ENCODE measurements around the gene CALM1. TPM values are rescaled to one million over a fixed set of nuclear protein-coding genes. Genes with fewer than 3 reads are reported as not detected.

Gene CALM1
- total and polyA plus RNA-seq, 10 of the 15 experiments (the other 5 are each of a cell fraction or from before 2014, with no cell fraction given): 110 to 729 (median 261) TPM

DNA sequence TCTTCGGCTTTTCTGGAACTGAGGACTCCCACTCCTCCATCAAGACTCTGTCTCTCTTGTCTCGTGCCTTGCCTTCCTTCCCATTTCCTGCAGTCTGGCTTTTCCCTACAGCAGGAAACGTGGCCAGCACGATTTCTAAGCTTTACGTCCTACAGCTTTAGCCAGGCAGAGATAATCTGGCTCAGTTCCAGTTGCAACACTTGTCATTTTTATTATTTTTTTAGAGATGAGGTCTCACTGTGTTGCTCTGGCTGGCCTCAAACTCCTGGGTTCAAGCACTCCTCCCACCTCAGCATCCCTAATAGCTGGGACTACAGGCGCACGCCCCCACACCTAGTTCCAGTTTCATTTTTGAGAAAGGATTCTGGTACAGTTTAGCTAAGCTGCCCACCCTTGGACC lies 19.9 kb downstream of the CALM1 start:
- no peaks in the 10 kb centered on the region for H3K9me3 ChIP-seq (replicated peaks; ENCODE audit: control insufficient read depth, insufficient read depth, low read length)
- 8% methylated on average over 7 of the region's 7 CpGs for whole genome bisulfite sequencing (ENCODE audit: insufficient coverage, insufficient replicate concordance, low lambda C conversion rate, missing lambda C conversion rate)
- no peak overlapping the region for H3K27ac ChIP-seq (ENCODE audit: control insufficient read depth, insufficient read depth)
- H3K79me2 ChIP-seq (ENCODE audit: control insufficient read depth, insufficient read depth, low read length): no peaks in the 10 kb centered on the region
- no peak overlapping the region for H3K9ac ChIP-seq (ENCODE audit: control insufficient read depth, insufficient read depth, low read length)
- SMC1A ChIA-PET (ENCODE audit: uncharacterized antibody, unreplicated experiment): interaction anchor here (0.6 to 1.3 kb wide), 2 partner anchors 16 to 174 kb away, joined by 3 to 6 read pairs; no protein-coding TSS in a partner anchor
- no peaks in the 10 kb centered on the region for H4K20me1 ChIP-seq (ENCODE audit: control insufficient read depth, insufficient read depth)
- CTCF ChIA-PET: interaction anchor here (0.9 to 2.0 kb wide), 3 partner anchors 14 to 280 kb away, joined by 5 to 9 read pairs (median 6); no protein-coding TSS in a partner anchor
- TF ChIP-seq, protein P1, sequence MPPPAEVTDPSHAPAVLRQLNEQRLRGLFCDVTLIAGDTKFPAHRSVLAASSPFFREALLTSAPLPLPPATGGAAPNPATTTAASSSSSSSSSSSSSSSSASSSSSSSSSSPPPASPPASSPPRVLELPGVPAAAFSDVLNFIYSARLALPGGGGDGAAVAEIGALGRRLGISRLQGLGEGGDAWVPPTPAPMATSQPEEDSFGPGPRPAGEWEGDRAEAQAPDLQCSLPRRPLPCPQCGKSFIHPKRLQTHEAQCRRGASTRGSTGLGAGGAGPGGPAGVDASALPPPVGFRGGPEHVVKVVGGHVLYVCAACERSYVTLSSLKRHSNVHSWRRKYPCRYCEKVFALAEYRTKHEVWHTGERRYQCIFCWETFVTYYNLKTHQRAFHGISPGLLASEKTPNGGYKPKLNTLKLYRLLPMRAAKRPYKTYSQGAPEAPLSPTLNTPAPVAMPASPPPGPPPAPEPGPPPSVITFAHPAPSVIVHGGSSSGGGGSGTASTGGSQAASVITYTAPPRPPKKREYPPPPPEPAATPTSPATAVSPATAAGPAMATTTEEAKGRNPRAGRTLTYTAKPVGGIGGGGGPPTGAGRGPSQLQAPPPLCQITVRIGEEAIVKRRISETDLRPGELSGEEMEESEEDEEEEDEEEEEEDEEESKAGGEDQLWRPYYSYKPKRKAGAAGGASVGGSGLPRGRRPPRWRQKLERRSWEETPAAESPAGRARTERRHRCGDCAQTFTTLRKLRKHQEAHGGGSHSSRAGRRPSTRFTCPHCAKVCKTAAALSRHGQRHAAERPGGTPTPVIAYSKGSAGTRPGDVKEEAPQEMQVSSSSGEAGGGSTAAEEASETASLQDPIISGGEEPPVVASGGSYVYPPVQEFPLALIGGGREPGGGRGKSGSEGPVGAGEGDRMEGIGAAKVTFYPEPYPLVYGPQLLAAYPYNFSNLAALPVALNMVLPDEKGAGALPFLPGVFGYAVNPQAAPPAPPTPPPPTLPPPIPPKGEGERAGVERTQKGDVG (CRISPR knock-in tag; IDR thresholded peaks at IDR 0.05): no peak
- DNase-seq (ENCODE audit: low read depth, low spot score) (no peak), ATAC-seq (no peak), FAIRE-seq (no peak)
- in situ Hi-C loops (cut with MboI): no loop called here
- H2AFZ ChIP-seq (ENCODE audit: control insufficient read depth, low read depth, low read length): no peak overlapping the region
- H3K4me3 ChIP-seq: no peak overlapping the region
- H3K4me1 ChIP-seq (ENCODE audit: control insufficient read depth, insufficient read depth, low read length): no peaks in the 10 kb centered on the region
- H3K36me3 ChIP-seq (ENCODE audit: control insufficient read depth in 2 of 2, insufficient read depth in 2 of 2, low read length in 1 of 2): no peaks in the 10 kb centered on the region
- POLR2A ChIA-PET: no interaction called here
- H3K27me3 ChIP-seq (replicated peaks in 1 of 2; ENCODE audit: control insufficient read depth in 2 of 2, insufficient read depth in 2 of 2, low read length in 1 of 2): no peaks in the 10 kb centered on the region
- no TSS peak for BruUV-seq (replicated peaks)
- H3K4me2 ChIP-seq (ENCODE audit: control insufficient read depth, insufficient read depth): no peak overlapping the region
- intact Hi-C loops (cut with micrococcal nuclease; ENCODE audit: unreplicated experiment): no loop called here
- RAD21 ChIA-PET (ENCODE audit: unreplicated experiment): no interaction called here

DNA sequence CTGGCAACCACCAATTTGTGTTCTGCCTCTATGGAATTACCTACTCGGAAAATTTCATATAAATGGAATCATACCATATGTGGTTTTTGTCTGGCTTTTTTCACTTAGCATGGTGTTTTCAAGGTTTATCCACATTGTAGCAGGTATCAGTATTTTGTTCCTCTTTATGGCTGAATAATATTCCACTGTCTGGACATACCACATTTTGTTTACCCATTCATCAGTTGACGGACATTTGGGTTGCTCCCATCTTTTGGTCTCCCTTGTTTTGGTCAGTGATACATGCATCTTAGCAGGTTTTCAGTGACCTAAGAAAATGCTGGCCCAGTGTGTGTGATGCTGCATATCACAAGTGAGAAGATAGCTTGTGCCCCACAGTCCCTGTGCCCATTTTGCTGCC lies 21.2 kb downstream of the CALM1 start:
- H3K4me3 ChIP-seq: no peak overlapping the region
- ATAC-seq: no peak
- no peaks in the 10 kb centered on the region for H3K9me3 ChIP-seq (replicated peaks; ENCODE audit: control insufficient read depth, insufficient read depth, low read length)
- H3K79me2 ChIP-seq (ENCODE audit: control insufficient read depth, insufficient read depth, low read length): no peaks in the 10 kb centered on the region
- H3K9ac ChIP-seq (ENCODE audit: control insufficient read depth, insufficient read depth, low read length): no peak overlapping the region
- SMC1A ChIA-PET (ENCODE audit: uncharacterized antibody, unreplicated experiment): no interaction called here
- no peaks in the 10 kb centered on the region for H4K20me1 ChIP-seq (ENCODE audit: control insufficient read depth, insufficient read depth)
- H3K4me1 ChIP-seq (ENCODE audit: control insufficient read depth, insufficient read depth, low read length): no peaks in the 10 kb centered on the region
- no peaks in the 10 kb centered on the region for H3K27me3 ChIP-seq (replicated peaks in 1 of 2; ENCODE audit: control insufficient read depth in 2 of 2, insufficient read depth in 2 of 2, low read length in 1 of 2)
- no peak overlapping the region for H3K4me2 ChIP-seq (ENCODE audit: control insufficient read depth, insufficient read depth)
- DNase-seq (ENCODE audit: low read depth, low spot score): no peak
- no peak for FAIRE-seq
- BruUV-seq (replicated peaks): no TSS peak
- no peak overlapping the region for H3K27ac ChIP-seq (ENCODE audit: control insufficient read depth, insufficient read depth)
- CTCF ChIA-PET: interaction anchor here (0.7 kb wide), 1 partner anchor 18 kb away, joined by 3 read pairs; no protein-coding TSS in a partner anchor
- no peak overlapping the region for H2AFZ ChIP-seq (ENCODE audit: control insufficient read depth, low read depth, low read length)
- intact Hi-C loops (cut with micrococcal nuclease; ENCODE audit: unreplicated experiment) (no loop called here), in situ Hi-C loops (cut with MboI) (no loop called here)
- 44% methylated on average over 2 of the region's 2 CpGs for WGBS (ENCODE audit: insufficient coverage, insufficient replicate concordance, low lambda C conversion rate, missing lambda C conversion rate)
- RAD21 ChIA-PET (ENCODE audit: unreplicated experiment): no interaction called here
- POLR2A ChIA-PET: interaction anchor here (0.6 kb wide), 1 partner anchor 26 kb away, joined by 3 read pairs; no protein-coding TSS in a partner anchor
- no peaks in the 10 kb centered on the region for H3K36me3 ChIP-seq (ENCODE audit: control insufficient read depth in 2 of 2, insufficient read depth in 2 of 2, low read length in 1 of 2)
- TF ChIP-seq, protein P2, sequence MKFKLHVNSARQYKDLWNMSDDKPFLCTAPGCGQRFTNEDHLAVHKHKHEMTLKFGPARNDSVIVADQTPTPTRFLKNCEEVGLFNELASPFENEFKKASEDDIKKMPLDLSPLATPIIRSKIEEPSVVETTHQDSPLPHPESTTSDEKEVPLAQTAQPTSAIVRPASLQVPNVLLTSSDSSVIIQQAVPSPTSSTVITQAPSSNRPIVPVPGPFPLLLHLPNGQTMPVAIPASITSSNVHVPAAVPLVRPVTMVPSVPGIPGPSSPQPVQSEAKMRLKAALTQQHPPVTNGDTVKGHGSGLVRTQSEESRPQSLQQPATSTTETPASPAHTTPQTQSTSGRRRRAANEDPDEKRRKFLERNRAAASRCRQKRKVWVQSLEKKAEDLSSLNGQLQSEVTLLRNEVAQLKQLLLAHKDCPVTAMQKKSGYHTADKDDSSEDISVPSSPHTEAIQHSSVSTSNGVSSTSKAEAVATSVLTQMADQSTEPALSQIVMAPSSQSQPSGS (IDR thresholded peaks at IDR 0.05; ENCODE audit: low read length): no peak
- TF ChIP-seq, protein P3, sequence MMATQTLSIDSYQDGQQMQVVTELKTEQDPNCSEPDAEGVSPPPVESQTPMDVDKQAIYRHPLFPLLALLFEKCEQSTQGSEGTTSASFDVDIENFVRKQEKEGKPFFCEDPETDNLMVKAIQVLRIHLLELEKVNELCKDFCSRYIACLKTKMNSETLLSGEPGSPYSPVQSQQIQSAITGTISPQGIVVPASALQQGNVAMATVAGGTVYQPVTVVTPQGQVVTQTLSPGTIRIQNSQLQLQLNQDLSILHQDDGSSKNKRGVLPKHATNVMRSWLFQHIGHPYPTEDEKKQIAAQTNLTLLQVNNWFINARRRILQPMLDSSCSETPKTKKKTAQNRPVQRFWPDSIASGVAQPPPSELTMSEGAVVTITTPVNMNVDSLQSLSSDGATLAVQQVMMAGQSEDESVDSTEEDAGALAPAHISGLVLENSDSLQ (IDR thresholded peaks at IDR 0.05): no peak
- TF ChIP-seq, protein P4, sequence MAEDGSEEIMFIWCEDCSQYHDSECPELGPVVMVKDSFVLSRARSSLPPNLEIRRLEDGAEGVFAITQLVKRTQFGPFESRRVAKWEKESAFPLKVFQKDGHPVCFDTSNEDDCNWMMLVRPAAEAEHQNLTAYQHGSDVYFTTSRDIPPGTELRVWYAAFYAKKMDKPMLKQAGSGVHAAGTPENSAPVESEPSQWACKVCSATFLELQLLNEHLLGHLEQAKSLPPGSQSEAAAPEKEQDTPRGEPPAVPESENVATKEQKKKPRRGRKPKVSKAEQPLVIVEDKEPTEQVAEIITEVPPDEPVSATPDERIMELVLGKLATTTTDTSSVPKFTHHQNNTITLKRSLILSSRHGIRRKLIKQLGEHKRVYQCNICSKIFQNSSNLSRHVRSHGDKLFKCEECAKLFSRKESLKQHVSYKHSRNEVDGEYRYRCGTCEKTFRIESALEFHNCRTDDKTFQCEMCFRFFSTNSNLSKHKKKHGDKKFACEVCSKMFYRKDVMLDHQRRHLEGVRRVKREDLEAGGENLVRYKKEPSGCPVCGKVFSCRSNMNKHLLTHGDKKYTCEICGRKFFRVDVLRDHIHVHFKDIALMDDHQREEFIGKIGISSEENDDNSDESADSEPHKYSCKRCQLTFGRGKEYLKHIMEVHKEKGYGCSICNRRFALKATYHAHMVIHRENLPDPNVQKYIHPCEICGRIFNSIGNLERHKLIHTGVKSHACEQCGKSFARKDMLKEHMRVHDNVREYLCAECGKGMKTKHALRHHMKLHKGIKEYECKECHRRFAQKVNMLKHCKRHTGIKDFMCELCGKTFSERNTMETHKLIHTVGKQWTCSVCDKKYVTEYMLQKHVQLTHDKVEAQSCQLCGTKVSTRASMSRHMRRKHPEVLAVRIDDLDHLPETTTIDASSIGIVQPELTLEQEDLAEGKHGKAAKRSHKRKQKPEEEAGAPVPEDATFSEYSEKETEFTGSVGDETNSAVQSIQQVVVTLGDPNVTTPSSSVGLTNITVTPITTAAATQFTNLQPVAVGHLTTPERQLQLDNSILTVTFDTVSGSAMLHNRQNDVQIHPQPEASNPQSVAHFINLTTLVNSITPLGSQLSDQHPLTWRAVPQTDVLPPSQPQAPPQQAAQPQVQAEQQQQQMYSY (CRISPR knock-in tag; IDR thresholded peaks at IDR 0.05): no peak
- no peak for TF ChIP-seq ASH2L (IDR thresholded peaks at IDR 0.05; ENCODE audit: borderline replicate concordance, low read depth)
- TF ChIP-seq TBL1XR1 (IDR thresholded peaks at IDR 0.05; ENCODE audit: low read depth, low read length): no peak
- TF ChIP-seq NFXL1 (IDR thresholded peaks at IDR 0.05; ENCODE audit: borderline replicate concordance): no peak

Data from GM12878 (cell line).